IPS-NIHi7 (cell line): ENCODE data around the gene USP50.
"Not testable (repeated sequence)": the region's sequence is repeated elsewhere in the genome, so short reads cannot be mapped to it uniquely, and the experiment has no call there.

Source experiments
- DNase-seq: peaks from one replicate; pipeline ENCODE4 v3.0.0; 2012; ENCODE audit warnings: mixed read lengths; ENCODE audit errors: extremely low spot score

Gene USP50

DNA sequence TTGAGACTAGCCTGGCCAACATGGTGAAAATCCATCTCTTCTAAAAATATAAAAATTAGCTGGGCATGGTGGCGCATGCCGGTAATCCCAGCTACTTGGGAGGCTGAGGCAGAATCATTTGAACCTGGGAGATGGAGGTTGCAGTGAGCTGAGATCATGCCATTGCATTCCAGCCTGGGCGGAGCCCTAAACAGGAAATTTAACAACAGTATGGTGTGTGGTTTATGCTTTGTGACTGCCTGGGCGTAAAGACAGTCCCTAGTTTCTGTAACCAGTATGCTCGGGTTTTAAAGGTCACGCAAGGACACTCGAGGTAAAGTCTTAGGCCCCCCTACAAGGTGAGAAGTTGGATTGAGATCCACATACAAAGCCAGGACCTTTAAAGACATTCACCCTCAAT, 43.3 kb downstream of the USP50 start:
- no peak for DNase-seq

DNA sequence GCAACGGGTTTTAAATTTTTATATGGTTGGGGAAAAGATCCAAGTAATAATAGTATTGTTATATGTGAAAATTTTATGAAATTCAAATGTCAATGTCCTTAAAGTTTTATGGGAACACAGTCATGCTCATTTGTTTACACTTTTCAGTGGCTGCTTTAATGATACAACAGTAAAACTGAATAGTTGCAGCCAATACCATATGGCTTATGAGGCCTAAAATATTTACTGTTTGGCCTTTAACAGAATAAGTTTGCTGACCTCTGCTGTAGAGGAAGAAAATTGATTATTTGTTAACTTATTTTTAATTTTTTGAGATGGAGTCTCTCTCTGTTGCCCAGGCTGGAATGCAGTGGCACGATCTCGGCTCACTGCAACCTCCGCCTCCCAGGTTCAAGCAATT, 44.7 kb downstream of the USP50 start:
- no peak for DNase-seq

DNA sequence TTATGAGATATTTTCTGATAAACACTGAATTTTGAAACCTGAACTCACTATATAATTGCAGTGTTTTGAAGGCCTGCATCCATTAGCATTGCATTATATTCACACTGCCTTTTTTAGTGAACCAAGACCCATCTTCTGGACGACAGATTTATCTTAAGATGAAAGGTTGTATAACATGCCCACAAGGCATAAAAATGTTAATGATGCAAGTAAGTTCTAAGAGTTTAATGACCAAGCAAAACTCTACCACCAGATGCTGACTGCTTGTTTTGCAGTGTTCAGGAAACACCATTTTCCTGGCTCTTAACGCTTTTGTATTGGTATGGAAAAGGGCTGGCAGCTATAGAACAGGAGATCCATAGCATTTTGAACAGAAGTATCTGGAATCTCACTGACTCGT, 46.1 kb downstream of the USP50 start:
- DNase-seq, result no peak

DNA sequence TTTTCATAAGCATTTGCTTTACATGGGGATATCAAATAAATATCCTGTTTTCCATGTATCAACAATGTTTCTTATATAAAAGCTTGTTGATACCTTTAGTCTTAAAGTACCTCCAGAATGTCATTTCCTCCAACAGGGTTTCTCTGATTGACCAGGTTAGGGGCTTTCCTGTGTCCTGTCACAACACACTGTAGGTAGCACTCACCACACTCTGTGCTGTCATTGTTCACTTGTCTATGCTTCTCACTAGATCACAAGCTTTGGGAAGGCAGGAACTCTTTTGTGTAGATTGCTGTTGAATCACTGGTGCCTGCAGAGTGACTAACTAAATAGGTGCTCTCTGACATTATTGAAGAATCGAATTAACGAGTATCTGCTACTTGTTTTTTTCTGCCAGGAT, 49.8 kb downstream of the USP50 start:
- DNase-seq, result no peak

DNA sequence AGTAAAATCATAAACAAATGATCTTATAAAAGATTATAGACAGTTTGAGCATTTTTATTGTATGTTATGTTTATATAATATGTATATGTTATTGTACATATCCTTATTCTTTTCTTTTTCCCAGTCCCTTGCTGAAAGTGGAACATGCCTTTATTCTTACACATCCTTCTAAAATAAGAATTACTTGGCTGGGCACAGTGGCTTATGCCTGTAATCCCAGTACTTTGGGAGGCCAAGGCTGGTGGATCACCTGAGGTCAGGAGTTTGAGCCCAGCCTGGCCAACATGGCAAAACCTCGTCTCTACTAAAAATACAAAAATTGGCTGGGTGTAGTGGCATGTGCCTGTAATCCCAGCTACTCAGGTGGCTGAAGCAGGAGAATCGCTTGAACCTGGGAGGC, 51.9 kb downstream of the USP50 start:
- not testable (repeated sequence) for DNase-seq

DNA sequence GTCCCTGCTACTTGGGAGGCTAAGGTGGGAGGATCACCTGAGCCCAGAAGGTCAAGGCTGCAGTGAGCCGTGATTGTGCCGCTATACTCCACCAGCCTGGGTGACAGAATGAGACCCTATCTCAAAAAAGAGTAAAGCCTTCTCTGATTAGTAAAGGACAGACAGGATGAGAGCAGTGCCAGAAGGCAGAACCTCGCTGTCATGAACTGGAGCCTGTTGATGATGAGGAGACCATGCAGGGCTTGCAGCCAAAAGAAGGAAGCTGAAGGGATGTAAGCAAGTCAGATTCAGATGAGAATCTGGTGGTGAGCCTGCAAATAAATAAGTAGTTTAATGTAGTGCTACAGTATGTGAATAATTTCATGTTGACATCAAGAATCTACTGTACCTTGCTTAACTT, 52.8 kb downstream of the USP50 start:
- DNase-seq, result no peak

DNA sequence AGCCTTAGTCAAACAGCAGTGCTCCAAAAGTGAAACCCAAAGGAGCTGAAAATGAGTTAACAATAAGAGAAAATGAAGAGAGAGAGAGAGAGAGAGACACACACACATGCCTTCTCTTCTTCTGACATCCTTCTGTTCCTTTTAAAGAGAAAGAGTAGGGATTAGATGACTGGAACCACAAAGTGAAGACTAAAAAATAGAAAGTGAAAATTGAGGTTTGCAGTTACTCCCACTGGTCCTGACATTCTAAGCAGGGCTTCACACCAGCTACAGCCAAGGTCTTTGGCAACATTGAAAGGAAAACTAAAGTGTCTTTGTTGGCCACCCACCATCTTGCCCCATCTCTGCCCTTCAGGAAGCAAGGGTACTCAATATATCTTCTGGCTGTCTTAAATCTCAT, 59.2 kb downstream of the USP50 start:
- no peak for DNase-seq

DNA sequence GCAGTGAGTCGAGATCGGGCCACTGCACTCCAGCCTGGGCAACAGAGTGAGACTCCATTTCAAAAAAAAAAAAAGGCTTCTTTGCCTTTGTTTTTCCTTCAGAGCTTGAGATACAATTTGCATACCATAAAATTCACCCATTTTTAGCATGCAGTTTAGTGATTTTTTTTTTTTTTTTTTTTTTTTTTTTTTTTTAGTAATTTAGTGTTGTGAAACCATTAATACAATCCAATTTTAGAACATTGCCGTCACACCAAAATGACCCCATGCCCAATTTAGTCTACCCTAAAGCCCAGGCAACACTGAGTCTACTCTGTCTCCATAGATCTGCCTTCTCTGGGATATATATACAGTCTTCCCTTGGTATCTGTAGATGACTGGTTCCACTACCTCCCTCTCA, 61.1 kb downstream of the USP50 start:
- DNase-seq, result no peak

DNA sequence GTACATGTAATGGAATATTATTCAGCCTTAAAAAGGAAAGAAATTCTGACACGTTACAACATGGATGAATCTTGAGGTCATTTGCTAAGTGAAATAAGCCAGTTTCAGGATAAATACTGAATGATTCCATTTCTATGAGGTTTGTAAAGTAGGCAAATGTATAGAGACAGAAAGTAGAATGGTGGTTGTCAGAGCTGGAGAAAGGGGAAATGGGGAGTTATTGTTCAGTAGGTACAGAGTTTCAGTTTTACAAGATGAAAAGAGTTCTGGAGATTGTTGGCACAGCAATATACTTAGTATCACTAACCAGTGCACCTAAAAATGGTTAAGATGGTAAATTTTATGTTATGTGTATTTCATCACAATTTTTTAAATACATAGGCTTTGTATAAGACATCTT, 61.7 kb downstream of the USP50 start:
- DNase-seq, result no peak

DNA sequence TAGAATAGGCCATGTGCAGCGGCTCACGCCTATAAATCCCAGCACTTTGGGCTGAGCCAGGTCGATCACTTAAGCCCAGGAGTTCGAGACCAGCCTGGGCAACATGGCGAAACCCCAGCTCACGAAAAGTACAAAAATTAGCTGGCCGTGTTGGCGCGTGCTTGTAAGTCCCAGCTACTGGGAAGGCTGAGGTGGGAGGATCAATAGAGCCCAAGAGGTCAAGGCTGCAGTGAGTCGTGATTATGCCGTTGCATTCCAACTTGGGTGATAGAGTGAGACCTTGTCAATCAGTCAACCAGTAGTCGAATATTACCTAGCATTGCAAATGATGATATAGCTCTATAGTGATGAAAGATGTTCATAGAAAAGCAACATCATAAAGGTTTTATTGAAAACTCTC, 70.3 kb downstream of the USP50 start:
- no peak for DNase-seq

DNA sequence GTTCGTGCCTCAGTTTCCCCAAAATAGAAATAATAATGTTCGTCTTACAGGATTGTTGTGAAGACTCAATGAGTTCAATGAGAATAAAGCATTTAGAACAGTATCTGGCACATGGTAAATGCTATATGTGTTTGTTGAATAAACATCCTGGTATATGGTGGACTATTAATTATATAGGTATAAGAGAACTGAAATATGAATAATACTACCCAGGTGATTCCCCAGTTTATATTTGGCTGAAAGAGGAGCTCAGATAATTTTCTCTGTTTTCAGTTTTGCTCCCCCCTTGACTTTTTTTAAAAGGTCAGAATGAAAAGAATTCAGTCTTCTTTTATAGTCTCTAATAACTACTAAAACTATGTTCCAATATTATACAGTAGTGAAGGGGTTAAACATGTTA, 75.4 kb downstream of the USP50 start:
- DNase-seq, result no peak

DNA sequence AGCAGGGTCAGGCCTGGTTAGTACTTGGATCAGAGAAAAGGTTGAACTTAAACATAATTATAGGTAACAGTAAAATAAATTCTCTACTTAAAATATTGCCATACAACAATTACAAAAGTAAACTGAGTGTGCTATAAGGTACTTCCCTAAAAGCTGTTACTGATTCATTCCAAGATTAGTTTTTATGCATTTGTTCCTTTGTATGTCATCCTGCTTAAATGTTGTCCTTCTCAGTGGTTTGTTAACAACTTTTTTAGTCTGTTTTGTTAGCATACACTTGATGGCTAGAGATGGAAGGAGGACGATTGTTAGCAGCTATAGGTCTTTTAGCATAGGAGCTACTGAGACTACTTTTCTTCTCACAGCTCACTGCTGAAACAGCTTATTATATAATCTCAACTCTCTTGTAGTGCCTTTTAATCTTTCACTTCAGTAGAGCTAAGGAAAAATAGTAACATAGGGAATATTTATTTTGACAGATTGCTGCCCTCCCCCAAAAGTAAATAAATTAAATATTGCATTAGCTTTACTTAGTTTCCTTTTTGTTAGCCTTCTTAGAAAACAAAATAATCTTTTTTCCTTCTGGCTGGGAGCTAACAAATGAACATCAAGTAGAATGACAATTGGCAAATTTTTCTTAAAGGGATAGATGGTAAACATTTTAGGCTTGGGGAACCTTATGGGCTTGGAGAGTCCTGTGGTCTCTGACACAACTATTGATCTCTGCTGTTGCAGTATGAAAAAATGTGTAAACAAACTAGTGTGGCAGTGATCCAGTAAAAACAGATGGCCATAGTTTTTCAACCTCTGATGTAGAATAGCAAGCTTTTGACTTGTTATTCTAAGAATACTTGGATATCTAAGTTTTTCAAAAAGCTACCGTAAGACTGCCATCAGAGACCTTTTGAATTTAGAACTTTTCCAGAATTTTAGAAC, 82.8 kb downstream of the USP50 start:
- DNase-seq, result no peak

DNA sequence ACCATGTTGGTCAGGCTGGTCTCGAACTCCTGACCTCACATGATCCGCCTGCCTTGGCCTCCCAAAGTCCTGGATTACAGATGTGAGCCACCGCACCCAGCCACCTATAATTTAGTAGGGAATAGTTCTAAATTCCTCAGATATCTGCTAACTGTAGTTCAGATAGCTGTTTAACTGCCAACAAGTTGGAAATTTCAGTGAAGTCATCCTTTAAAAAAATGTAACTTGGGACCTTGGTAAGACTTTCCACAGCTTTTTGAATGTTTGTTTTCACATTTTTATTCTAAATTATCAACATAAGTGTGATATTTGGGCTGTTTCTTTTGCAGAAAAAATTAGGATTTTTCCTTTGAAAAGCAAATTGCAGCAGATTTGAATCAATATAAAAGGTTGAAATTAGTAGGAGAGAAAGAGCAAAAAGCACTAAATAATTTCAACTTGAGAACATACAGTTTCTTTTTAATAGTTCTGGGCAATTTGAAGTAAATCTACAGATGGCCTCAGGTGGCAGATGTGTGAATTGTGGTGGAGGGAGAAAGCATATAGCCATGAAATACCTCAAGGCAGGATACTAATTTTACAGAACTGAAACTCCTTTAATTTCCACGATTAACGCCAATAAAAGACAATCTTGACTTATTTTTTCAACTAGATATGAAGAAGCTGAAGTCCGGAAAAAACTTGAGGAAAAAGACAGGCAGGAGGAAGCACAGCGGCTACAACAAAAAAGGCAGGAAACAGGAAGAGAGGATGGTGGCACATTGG, 87.9 kb downstream of the USP50 start:
- no peak for DNase-seq

DNA sequence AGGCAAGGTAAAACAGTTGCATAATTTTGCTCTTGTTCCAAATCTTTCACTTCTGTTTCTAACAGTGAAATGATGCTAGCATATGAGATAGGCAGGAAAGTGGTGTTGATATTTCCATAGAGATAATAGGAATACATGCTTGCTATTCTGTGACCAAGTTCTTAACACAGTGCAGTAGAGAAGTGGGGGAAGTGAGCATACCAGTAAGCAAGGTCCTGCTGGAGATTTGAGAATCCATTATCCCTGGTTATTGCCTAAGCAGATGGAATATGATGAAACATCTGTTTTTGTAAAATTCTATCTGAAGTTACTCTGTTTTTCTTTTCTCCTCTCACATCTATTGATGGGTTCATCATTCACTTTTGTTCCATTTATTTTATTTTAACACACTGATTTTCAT, 93.5 kb downstream of the USP50 start:
- DNase-seq, result no peak
